Mesodermal cell (in vitro differentiated cells): Measurements from ENCODE around the gene AURKAIP1.

ENCODE experiments used
- H3K27ac ChIP-seq: 2 replicates; pipeline ENCODE4 v1.7.0; 2013; ENCODE audit warnings: mild to moderate bottlenecking, low read depth, low read length, moderate library complexity; ENCODE audit not compliant: severe bottlenecking
- H3K36me3 ChIP-seq: 2 replicates; pipeline ENCODE4 v1.7.1; 2013; ENCODE audit warnings: mild to moderate bottlenecking, low read length, moderate library complexity; ENCODE audit not compliant: control insufficient read depth, insufficient read depth
- H3K4me1 ChIP-seq: one replicate; pipeline ENCODE4 v1.7.1; 2013; ENCODE audit warnings: mild to moderate bottlenecking, low read length; ENCODE audit not compliant: insufficient read depth, control insufficient read depth, poor library complexity, severe bottlenecking
- H3K4me3 ChIP-seq: 2 replicates; pipeline ENCODE4 v1.7.0; 2013; ENCODE audit warnings: low read length, control low read depth, mild to moderate bottlenecking; ENCODE audit not compliant: insufficient read depth, poor library complexity, severe bottlenecking; ENCODE audit errors: extremely low read depth
- H3K9me3 ChIP-seq: 2 replicates; pipeline ENCODE4 v1.7.1; 2013; ENCODE audit warnings: mild to moderate bottlenecking, low read length, moderate library complexity; ENCODE audit not compliant: control insufficient read depth
- WGBS, 2 experiments: methylation state at CpG; one replicate each; pipeline ENCODE4 v1.1.5; 2013; ENCODE audit warnings: missing lambda C conversion rate in 2 of 2; ENCODE audit not compliant: insufficient coverage in 2 of 2; 5-methylcytosine and 5-hydroxymethylcytosine counted together

The AURKAIP1 gene

GRCh38 chr1:1351511-1352427 is 23.2 kb downstream of the AURKAIP1 start:
- H3K9me3 ChIP-seq, result no peaks in the 10 kb centered on the region
- H3K36me3 ChIP-seq, result peaks cover 20% of the 10 kb centered on the region
- H3K27ac ChIP-seq, result peak overlapping the region; percentile 66
- WGBS, 2 experiments, result 65 to 68% methylated on average over 25 to 27 of the region's 29 CpGs
- peak overlapping the region; percentile 11 for H3K4me3 ChIP-seq
- H3K4me1 ChIP-seq, result peaks cover 30% of the 10 kb centered on the region

GRCh38 chr1:1349256-1350012 is 25.6 kb downstream of the AURKAIP1 start, which contains the start of gene DVL1:
TSS of gene DVL1 (minus strand) at chr1:1349418. CDS start at chr1:1349065, 353 bp downstream.
- Histone ChIP-seq H3K36me3 (peaks cover 19% of the 10 kb centered on the region), H3K27ac (peak within 1 kb of the TSS; percentile 84), H3K9me3 (no peaks in the 10 kb centered on the region), H3K4me3 (peak within 1 kb of the TSS; percentile 54), H3K4me1 (peaks cover 36% of the 10 kb centered on the region)
- WGBS, 2 experiments, result 0 to 1% methylated on average over 54 to 74 of the region's 122 CpGs

GRCh38 chr1:1348420-1349255 is 26.4 kb downstream of the AURKAIP1 start:
- Histone ChIP-seq H3K9me3 (no peaks in the 10 kb centered on the region), H3K27ac (no peak overlapping the region), H3K36me3 (peaks cover 11% of the 10 kb centered on the region), H3K4me1 (peaks cover 36% of the 10 kb centered on the region), H3K4me3 (peak overlapping the region; percentile 54)
- WGBS, 2 experiments, result 0 to 2% methylated on average over 57 to 70 of the region's 109 CpGs

GRCh38 chr1:1347663-1348419 is 27.2 kb downstream of the AURKAIP1 start:
- Histone ChIP-seq H3K4me3 (peak overlapping the region; percentile 54), H3K27ac (no peak overlapping the region), H3K9me3 (no peaks in the 10 kb centered on the region), H3K4me1 (peaks cover 28% of the 10 kb centered on the region), H3K36me3 (peaks cover 5% of the 10 kb centered on the region)
- WGBS, 2 experiments, result 27 to 29% methylated on average over 17 to 24 of the region's 26 CpGs

GRCh38 chr1:1347026-1347595 is 27.9 kb downstream of the AURKAIP1 start:
- peak overlapping the region; percentile 54 for H3K4me3 ChIP-seq
- H3K4me1 ChIP-seq, result peaks cover 26% of the 10 kb centered on the region
- no peak overlapping the region for H3K27ac ChIP-seq
- no peaks in the 10 kb centered on the region for H3K9me3 ChIP-seq
- no peaks in the 10 kb centered on the region for H3K36me3 ChIP-seq
- WGBS, 2 experiments, result 83 to 94% methylated on average over 6 to 10 of the region's 10 CpGs

GRCh38 chr1:1346501-1346890 is 28.5 kb downstream of the AURKAIP1 start:
- Histone ChIP-seq H3K4me3 (no peak overlapping the region), H3K27ac (no peak overlapping the region), H3K4me1 (peaks cover 21% of the 10 kb centered on the region), H3K9me3 (no peaks in the 10 kb centered on the region), H3K36me3 (peaks cover 6% of the 10 kb centered on the region)
- 98 to 99% methylated on average over 7 to 10 of the region's 10 CpGs for WGBS, 2 experiments

- no peak overlapping the region for H3K4me3 ChIP-seq
Measured at GRCh38 chr1:1345860-1346500, 29.0 kb downstream of the AURKAIP1 start.

GRCh38 chr1:1345384-1345783 is 29.6 kb downstream of the AURKAIP1 start:
- WGBS, 2 experiments, result 96% methylated on average over 15 to 16 of the region's 16 CpGs
- H3K4me1 ChIP-seq, result peaks cover 19% of the 10 kb centered on the region

More at GRCh38 chr1:1345860-1346500, 29.0 kb downstream of the AURKAIP1 start:
- H3K4me1 ChIP-seq, result peaks cover 19% of the 10 kb centered on the region
- H3K9me3 ChIP-seq, result no peaks in the 10 kb centered on the region
- WGBS, 2 experiments, result 91 to 93% methylated on average over 4 to 7 of the region's 12 CpGs
- peaks cover 11% of the 10 kb centered on the region for H3K36me3 ChIP-seq
- no peak overlapping the region for H3K27ac ChIP-seq

GRCh38 chr1:1344655-1345361 is 30.2 kb downstream of the AURKAIP1 start:
- Histone ChIP-seq H3K27ac (no peak overlapping the region), H3K4me3 (no peak overlapping the region), H3K4me1 (peaks cover 19% of the 10 kb centered on the region), H3K36me3 (peaks cover 20% of the 10 kb centered on the region), H3K9me3 (no peaks in the 10 kb centered on the region)
- WGBS, 2 experiments, result 71 to 88% methylated on average over 12 to 14 of the region's 15 CpGs

More at GRCh38 chr1:1345384-1345783, 29.6 kb downstream of the AURKAIP1 start:
- H3K4me3 ChIP-seq, result no peak overlapping the region
- no peak overlapping the region for H3K27ac ChIP-seq
- no peaks in the 10 kb centered on the region for H3K9me3 ChIP-seq
- peaks cover 17% of the 10 kb centered on the region for H3K36me3 ChIP-seq
